T-helper 22 cell (primary cell): Measurements from ENCODE around the gene GPS2.
"Not testable (repeated sequence)": the region's sequence is repeated elsewhere in the genome, so short reads cannot be mapped to it uniquely, and the experiment has no call there.

Source experiments
- DNase-seq: peaks from one replicate; pipeline ENCODE4 v3.0.0-alpha.2; 2020; ENCODE audit warnings: low read depth

The GPS2 gene

DNA sequence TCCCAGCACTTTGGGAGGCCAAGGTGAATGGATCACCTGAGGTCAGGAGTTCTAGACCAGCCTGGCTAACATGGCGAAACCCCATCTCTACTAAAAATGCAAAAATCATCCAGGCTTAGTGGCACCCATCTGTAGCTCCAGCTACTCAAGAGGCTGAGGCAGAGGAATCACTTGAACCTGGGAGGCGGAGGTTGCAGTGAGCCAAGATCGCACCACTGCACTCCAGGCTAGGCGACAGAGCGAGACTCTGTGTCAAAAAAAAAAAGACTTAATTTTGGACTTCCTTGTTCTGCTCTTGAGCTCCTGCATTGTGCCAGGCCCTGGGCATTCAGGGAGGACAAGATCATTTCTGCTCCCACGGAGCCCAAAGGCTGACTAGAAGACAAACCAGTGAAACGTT, 22.4 kb upstream of the GPS2 start:
- DNase-seq = not testable (repeated sequence)

DNA sequence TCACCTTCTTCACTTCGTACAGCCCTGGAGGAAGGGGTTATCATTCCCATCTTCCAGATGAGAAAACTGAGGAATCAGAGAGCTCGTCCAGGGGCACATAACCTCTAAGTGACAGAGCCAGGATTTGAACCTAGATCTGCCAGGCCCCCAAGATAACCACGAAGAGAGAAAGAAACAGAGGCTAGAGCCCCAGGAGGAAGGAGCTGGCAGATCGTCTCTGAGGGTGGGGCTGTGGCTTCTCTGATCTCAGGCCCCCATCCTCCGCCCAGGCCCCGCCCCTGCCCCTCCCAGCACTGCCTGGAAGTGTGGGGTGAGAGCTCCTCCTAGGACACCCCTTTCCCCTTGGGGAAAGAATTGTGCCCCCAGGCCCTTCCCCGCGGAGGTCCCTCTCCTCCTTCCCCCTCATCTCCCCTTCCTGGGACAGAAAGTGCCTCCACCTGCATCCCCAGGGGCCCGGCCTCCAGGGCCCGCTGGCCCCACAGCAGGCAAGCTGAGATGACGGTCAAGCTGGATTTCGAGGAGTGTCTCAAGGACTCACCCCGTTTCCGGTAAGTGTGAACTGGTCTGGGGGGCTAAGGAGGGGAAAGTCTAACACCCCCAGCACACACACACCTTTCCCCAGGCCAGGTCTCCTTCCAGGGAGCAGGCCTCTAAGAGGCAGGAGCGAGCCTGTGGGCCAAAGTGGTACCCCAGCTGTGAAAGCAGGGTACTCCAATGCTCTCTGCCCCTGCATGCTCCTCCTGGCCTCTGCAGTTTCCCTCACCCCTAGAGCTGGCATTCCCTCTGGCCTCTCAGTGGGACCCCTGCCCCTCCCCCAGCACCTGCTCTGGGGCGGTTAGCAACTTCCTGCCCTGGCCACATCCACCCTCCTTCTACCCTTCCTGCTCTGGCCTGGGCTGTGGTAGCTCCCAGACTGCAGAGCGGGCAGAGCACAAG, 21.3 kb upstream of the GPS2 start, which contains the start of gene ACAP1:
ACAP1 (plus strand) TSS at position 290 of the 936 bp plus-strand sequence; CDS start at position 496, 206 bp downstream.
- DNase-seq = peak; percentile 78

DNA sequence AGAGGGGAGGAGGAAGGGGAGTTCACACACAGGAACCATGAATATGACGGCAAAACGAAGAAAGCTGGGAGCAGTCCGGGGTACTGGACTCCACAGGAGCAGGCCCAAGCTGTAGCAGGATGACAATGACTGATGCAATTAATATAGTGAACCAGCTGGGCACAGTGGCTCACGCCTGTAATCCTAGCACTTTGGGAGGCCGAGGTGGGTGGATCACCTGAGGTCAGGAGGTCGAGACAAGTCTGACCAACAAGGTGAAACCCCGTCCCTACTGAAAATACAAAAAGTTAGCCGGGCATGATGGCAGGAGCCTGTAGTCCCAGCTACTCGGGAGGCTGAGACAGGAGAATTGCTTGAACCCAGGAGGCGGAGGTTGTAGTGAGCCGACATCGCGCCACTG, 20.6 kb upstream of the GPS2 start:
- not testable (repeated sequence) for DNase-seq

DNA sequence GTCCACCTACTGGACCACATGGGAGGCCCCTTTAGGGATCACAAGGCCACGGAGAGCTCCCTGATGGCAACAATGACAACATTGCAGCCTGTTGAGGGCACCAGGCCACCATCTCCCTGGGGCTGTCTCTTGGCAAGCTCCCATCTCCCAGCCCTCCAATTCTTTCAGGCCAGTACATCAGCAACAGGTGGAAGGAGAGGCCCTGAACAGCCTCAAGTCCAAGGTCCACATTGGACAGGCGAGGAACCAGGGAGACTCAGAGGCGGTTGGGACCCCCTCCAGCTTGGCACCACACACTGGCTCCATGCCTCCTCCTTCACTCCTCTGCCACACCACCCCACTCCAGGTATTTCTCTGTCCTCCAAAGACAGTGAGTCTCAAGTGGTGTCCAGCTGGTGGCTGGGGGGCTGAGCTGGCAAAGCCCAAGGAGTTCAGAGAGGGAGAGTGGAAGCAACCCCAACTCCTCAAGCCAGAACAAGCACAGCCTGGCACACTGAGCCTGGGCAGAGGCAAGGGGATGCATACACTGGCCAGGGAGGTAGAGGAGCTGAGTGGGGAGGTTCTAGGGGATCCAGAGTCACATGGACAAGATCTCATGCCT, 19.9 kb upstream of the GPS2 start:
- DNase-seq = no peak

DNA sequence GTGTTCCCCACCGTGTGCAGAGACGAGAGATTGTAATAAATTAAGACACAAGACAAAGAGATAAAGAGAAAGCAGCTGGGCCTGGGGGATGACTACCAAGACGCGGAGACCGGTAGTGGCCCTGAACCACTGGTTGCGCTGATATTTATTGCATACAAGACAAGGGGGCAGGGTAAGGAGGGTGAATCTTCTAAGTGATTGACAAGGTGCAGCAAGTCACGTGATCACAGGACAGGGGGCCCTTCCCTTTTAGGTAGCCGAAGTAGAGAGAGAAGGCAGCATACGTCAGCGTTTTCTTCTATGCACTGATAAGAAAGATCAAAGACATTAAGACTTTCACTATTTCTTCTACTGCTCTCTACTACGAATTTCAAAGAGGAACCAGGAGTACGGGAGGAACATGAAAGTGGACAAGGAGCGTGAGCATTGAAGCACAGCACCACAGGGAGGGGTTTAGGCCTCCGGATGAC, 17.5 kb upstream of the GPS2 start:
- peak; percentile 64 for DNase-seq

DNA sequence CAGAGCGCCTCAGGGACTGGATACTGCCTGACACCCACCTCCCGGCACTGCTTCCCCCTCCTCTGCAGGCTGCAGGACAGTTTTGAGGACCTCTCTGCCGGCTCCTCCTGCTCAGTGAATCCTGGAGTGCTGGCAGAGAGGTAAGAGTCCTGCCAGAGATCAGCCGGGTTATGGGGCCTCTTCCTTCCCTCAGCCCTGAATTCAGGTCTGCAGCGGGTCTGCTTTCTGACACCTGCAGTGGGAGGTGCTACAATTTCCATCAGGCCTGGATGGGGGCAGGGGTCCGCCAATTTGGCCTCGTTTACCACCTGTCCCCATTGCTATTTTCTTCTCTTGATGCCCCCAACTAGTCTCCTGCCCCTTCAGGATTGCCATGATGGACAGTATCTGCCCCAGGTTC, 17.0 kb upstream of the GPS2 start:
- no peak for DNase-seq

DNA sequence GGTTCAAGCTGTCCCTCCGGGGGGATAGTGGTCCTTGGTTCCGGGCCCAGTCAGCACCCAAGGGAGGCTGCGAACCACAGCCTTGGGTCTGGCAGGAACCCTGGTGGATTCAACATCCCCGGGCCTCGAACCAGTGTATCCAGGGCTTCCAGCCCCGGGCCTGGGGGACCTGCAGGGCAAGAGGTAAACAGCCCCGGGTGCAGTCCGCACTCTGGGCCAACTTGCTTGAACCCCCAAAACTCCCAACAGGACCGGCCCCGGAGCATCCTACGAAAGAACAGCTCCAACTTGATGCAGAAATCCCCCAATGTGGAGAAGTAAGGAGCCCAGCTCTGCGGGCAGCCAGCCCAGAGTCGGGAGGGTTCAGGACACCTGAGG, 15.5 kb upstream of the GPS2 start:
- DNase-seq = no peak

DNA sequence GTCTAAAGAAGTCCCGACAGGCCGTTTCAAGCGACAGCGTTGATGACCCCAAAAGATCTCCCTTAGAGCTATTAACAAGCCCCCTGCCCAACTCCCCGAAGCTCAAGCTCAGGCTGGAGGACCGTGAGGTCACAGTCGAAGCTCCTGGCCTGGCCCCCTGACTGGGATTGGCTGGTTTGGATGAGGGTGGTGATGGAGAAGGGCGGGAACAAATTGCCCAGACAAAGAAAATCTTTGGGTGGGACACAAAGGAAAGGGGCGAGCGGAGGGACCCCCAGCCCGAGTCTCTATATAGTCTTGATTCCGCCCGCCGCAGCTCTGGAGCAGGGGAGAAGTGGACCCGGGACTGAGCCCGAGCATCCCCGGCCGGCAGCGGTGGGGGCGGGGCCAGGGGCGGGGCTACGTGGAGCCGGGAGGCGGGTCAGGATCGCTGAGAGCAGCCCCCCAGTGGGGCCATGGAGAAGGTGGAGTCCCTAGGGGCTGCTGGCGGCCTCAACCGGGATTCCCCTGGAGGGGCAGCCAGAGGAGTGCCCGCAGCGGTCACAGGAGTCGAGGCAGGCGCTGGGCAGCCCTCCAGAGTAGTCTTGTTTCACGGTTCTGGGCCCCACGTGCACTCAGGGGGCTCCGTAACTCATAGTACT, 15.0 kb upstream of the GPS2 start:
- DNase-seq = peak; percentile 73

DNA sequence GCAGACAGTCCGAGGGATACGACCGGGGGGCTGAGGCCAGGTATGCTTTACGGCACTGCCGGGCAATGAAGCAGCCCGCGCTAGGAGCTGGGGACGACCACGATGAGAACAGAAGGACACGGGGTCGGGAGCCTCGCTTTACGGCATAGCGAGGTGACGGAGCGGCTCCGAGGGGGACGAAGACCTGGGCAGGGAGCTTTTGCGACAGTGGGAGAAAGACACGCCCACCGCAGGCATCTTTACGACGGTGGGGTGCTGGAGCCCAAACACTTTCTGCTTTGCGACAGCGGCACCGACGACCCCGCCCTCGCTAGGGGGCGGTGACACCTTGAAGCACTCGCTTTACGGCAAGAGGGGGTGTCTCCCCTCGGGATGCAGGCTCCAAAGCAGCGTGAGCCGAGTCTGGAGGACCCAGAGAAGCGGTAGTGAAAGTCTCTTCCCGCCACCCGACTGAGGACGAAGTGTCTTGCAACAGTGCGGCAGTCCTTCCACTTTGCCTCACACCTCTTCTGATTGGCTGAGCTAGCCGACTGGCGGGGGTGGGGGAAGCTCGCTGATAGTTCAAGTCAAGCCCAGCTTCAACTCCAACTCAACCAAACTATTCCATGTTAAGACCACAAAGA, 14.3 kb upstream of the GPS2 start:
- peak; percentile 97 for DNase-seq

DNA sequence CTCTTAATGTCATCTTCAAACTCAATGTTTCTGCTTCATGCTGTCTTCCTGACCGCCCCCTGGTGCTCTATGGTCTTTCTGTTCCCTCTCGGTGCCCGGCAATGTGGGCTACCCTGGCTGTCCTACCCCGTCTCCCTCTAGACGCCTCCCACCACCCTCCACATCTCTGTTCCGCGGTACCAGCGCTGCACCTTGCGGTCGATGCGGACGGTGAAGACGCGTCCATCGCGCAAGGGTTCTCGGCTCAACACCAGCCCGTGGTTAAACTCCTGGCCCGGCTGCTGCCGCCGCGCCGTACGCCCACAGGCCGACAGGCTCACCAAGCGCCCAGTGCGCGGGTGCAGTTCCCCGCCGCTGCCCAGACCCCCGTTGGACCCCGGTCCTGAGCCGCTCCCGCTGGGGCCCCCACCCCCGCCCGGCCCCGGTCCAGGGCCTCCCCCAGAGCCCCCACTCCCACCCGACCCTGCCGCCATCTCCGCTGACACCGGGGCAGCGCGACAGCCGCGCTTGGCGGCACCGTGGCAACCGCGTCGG, 13.7 kb upstream of the GPS2 start, which contains the start of gene NEURL4:
NEURL4 (minus strand) TSS at position 496 of the 534 bp plus-strand sequence; CDS start at position 473, 23 bp downstream.
- DNase-seq = no peak

DNA sequence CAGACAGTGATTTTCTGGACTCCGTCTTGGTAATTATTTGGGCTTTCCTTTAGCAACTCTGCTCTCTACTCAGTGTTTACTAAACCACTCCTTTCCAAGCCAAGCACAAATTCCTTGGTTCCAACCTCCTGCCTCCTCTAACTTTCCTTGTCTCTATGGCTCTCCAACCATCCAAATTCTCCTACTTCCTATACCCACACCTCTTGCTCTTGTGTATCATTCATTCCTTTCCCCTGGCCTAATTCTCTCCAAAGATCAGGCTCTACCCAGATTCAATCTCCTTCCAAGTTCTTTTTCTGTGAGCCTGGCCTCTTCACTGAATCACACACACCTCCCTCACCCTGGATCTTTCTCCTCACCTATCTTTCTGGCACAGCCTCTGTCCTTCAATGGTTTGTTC, 12.8 kb upstream of the GPS2 start:
- no peak for DNase-seq

DNA sequence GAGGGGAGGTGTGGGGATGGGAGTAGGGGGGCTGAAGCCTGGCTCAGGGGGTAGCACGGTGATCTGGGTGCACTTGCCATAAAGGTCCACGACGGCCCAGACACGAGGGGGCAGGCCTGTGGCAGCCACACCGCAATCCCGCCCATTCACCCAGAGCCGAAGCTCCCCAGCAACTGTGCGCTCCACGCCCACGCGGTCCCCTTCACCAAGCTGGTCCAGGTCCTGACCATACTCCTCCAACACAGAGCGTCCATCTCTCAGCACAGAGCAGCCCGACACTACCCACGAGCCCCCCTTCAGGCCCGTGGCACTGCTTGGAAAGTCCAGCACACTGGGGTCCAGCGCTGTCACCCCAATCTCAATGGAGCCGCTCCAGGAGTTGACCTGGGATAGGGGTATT, 12.3 kb upstream of the GPS2 start:
- no peak for DNase-seq

DNA sequence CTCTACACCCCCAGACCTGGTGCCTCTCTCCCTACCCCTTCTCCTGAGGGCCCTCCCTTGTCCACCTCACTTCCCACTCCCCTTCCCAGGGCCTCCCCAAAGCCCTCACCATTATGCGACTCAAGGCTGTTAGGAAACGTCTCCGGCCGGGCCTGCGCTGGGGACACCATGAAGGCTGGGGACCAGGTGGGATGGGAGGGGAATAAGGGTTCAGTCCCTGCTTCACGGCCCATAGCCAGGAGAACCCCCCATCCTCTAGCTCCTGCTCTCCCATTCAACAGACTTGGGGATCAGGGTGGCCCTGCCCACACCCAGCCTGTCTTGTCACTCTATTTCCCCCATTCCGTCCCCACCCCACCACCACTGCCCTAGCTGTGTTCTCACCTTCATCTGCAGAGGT, 11.9 kb upstream of the GPS2 start:
- no peak for DNase-seq

DNA sequence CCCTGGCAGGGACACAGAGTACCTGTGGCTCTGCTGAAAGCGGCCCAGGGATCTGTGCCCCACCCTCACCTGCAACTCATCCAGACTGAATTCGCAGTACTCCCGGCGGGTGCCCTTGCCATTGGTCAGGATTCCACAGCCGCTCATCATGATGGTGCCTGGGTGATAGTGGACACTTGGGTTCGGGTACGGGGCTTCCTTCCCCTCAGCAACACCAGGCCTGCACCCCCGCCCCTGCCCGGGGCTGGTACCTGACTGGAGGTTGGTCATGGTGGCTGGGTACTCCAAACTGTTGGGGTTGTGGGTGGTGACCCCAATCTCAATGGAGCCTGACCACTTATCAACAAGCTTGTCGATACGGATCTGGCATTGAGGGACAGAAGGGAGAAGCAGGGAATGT, 11.0 kb upstream of the GPS2 start:
- DNase-seq = no peak

DNA sequence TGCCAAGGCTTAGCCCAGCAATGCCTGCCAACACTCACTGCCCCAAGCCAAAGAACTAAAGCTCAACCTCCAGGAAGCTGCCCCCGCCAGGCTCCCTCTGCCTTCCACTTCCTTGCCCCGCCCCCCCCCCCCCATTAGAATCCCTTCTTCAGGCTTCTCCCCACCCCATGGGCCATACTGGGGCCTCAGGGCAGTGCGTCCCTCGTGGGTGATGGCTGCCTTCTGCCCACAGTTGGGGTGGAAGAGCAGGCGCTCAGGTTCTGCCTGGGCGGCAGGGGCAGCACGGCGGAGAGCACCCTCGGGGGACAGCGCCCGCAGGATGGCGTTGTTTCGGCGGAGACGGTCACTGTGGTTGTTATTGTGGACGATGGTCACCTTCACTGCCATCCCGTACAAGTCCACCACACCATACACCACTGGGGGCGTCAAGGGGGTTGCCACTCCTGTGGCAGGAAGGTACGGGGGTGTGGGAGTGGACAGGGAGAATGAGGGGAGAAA, 9.9 kb upstream of the GPS2 start:
- no peak for DNase-seq

DNA sequence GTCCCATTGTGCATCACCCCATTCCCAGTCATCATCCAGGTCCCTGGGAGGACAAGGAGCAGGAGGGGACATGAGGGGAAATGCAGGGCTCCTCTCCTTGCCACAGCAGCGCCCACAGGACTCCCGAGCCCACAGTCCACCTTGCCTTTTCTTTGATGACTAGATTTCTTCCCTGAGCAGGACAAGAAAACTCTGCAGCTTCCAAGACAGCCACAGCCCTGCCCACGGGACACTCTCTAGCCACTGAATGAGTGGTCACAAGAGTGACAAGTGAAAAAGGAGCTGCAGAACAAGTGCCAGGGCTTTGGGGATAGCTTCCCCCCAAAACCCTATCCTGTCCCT, 9.2 kb upstream of the GPS2 start:
- DNase-seq = no peak

DNA sequence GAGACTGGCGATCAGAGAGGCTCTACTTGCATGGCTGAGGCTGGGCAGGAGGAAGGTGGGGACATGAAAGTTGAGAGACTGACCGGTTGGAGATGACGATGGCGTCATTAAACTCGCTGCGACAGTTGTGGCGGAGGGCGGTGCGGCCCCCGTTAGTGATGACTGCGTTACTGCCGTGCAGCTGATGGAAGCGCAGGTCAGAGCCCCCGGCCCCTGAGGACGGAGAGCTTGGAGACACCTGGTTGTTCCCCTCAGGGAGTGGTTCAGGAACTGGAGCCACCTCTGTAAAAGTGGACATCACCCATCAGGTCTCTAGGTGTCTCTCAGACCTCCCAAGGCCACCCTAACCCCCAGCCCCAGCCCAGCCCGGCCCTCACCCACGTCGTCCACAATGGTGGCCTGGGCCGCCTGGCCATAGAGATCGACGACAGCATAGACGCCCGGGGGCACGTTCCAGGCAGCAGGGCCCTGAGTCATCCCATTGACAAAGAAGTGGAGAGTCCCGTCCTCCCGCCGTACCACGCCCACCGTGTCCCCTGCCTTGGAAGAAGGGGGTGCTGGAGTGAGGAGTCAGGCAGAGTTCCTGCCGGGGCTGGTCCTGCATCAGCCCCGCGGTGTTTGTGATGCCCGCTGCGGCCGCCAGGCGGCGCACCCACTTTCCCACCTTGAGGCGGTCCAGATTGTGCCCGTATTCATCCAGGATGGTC, 8.7 kb upstream of the GPS2 start:
- DNase-seq = peak; percentile 30

DNA sequence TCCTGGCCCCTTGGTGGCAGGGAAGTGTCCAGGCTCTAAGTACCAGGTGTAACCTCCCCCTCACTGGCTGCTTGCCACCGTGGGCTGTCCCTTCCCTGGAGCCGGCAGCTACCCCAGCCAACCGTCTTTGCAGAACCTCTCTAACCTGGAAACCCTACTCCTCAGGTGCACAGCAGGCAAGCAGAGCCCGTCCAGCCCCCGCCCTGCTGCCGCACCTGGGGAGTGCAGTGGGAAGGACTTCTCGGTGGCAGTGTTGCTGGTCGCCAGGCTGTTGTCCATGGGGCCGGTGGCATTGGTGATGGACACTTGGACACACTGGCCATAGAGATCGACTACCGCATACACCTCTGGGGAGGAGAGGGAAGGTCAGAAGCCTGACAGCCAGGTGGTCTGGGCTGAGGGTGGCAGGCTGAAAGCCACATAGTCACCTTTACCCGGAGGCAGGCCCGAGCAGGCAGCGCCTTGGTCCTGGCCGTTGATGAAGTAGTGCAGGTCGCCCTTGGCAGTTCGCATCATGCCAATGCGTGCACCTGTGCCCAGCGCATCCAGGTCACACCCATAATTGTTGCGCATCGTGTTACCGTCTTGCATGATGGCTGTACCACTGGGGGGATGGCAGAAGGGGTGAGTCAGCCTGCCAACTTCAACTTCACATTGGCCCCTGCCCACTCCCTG, 7.5 kb upstream of the GPS2 start:
- no peak for DNase-seq

DNA sequence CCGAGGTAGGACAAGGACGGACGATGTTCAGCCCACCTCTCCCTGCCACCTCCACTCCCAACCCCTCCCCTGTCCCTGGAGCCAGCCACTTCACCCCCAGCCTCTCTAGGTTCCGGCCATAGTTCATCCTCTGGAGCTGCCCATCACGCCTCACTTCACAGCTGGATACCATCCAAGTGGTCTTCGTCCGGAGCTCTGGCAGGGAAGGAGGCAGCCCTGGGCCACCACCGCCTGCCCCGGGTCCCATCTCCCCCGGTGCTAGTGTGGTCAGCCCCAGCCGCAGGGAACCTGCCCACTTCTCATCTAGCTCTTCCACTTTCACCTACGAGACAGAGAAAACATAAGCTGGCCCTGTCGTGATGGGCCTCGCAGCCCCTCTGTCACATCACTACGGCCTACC, 6.3 kb upstream of the GPS2 start:
- DNase-seq = no peak

DNA sequence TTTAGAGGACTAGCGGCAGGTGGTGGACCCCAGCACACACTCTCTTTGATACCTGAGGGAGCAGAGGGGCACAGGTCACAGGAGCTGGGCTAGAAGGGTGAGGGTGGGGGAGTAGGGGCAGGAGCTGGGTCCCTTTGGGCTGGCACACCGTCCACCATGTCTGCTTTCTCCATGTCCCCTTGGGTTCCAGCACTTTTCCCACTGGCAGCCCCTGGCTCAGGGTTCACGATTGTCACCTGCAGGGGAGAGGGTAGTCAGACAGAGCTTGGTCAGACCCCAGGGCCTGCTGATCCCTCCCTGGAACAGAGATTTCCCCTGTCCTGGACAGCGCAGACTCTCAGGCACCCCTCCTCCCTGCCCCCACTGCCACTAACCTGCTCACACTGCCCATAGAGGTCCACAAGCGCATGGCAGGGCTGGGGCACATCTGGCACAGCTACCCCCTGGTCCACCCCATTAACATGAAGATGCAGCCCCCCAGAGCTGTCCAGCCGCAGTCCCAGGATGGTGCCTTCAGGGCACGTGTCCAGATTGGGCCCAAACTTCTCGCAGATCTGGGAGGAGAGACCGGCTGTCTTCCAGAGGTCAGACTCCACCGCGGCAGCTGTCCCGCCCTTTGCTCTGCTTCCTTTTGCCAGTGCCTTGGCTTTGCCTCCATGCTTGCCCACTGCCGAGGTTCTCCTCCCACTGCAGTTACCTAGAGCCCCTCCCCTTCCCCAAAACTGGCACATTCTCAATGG, 3.1 kb upstream of the GPS2 start:
- no peak for DNase-seq
